HG03575 (cell line): ENCODE measurements around the gene SLX4IP.
"Not testable (repeated sequence)": the region's sequence is repeated elsewhere in the genome, so short reads cannot be mapped to it uniquely, and the experiment has no call there.

ENCODE experiments used
- ATAC-seq: cut with Tn5 transposase; IDR thresholded peaks from one replicate; pipeline ENCODE4 v1.9.1; 2021; ENCODE audit not compliant: unreplicated experiment, insufficient number of reproducible peaks, low FRiP score; ENCODE audit errors: extremely low read depth

The SLX4IP gene

GRCh38 chr20:10578607-10579006, 143.5 kb downstream of the SLX4IP start:
- ATAC-seq, result no peak

GRCh38 chr20:10579942-10580341, 144.8 kb downstream of the SLX4IP start:
- no peak for ATAC-seq

- ATAC-seq, result no peak
Observed at GRCh38 chr20:10580700-10581099, 145.6 kb downstream of the SLX4IP start.

- no peak for ATAC-seq
Observed at GRCh38 chr20:10581823-10582222, 146.7 kb downstream of the SLX4IP start.

DNA sequence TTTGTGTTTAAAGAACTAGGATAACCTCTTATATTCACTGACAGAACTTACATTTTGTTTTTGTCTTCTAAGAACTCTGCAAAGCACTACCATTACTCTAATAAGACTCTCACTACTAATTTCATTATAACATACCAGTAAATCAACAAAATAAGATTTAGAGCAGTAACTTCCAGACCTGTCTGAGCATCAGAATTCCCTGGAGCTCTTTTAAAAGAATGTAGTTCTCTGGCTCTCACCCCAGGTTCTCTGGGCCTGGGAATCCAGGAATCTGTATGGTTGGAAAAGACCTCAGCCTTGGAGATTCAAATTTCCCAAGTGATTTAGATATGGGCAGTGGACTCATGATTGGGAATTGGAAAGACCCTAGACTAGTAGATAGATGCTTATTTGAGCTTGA, 149.3 kb downstream of the SLX4IP start:
- ATAC-seq, result no peak

DNA sequence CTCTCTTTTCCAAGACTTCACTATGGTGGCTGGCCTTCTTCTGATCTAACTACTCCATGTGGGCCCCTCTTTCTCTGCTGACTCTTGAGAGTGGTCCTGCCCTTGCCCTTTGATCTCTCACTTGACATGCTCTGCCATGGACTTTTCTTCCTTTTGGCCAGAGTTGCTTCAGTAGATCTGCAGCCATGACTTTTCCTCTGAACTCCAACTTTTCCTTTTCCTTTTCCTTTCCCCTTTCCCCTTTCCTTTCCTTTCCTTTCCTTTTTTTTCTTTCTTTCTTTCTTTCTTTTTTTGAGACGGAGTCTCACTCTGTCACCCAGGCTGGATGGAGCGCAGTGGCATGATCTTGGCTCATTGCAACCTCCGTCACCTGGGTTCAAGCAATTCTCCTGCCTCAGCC, 150.2 kb downstream of the SLX4IP start:
- no peak for ATAC-seq

- ATAC-seq, result no peak
Observed at GRCh38 chr20:10586296-10586695, 151.2 kb downstream of the SLX4IP start.

GRCh38 chr20:10590446-10590845, 155.3 kb downstream of the SLX4IP start:
- not testable (repeated sequence) for ATAC-seq

- ATAC-seq, result no peak
Observed at GRCh38 chr20:10590950-10591671, 156.0 kb downstream of the SLX4IP start.

- no peak for ATAC-seq
Observed at GRCh38 chr20:10591946-10592521, 156.9 kb downstream of the SLX4IP start.

DNA sequence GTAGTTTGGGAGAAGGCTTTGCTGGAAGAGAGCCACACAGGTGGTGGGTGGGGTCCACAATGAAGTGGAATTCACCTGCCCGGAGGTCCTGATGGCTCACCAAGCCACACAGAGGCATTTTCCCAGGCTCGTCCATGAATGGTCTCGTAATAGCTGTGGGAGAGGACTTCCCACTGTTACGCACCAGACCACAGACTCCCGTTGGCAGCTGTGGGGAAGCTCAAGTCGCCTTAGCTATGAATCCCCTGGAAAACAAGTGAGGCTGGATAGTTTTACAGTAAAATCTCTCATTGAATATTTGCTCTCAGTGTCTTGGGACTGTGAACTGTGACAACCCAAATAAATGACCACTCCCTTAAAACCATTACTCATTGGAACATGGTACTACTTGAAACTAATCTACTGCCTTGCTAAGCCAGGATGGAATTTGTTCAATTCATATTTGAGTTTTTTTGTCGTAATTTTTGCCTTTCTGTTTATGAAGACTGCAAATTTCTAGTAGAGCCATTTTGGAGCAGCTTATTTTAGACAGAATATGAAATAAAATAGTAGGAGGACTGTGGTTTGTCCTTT, 159.3 kb downstream of the SLX4IP start:
- no peak for ATAC-seq

GRCh38 chr20:10595266-10595665, 160.2 kb downstream of the SLX4IP start:
- no peak for ATAC-seq

- no peak for ATAC-seq
Observed at GRCh38 chr20:10595985-10596384, 160.9 kb downstream of the SLX4IP start.

DNA sequence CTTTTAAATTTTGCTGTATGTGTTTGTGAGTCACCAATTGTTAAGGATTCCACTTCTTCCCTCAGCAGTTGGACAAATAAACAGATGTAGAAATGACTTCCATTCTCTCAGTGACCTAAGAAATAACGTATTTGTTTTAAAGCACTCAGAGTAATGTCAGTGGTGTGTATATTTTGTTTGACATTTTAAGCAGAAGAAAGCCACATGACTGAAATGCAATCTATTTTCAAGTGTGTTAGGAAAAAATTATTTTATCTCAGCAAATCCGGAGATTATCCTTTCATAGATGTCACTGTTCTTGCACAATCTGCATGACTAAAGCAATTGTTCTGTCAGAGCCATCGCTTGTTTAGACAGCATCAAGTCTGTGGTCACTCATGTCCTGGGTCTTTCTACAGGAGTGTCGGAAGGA, 161.6 kb downstream of the SLX4IP start:
- no peak for ATAC-seq

DNA sequence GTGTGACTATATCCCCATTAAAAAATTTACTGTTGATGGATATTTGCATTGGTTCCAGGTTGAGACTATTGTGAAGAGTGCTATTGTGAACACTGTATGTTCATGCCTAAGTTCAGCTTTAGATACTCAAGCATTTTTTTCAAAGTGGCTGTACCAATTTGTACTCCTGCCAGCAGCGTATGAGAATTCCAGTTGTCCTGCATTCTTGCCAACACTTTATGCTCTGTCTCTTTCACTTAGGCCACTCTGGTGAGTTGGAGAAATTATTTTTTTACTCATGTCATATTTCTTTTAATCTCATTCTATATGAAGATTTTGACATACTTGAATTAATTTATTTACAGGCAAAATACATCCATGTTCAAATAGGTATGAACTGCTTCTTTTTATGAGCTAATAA, 162.5 kb downstream of the SLX4IP start:
- ATAC-seq, result no peak

DNA sequence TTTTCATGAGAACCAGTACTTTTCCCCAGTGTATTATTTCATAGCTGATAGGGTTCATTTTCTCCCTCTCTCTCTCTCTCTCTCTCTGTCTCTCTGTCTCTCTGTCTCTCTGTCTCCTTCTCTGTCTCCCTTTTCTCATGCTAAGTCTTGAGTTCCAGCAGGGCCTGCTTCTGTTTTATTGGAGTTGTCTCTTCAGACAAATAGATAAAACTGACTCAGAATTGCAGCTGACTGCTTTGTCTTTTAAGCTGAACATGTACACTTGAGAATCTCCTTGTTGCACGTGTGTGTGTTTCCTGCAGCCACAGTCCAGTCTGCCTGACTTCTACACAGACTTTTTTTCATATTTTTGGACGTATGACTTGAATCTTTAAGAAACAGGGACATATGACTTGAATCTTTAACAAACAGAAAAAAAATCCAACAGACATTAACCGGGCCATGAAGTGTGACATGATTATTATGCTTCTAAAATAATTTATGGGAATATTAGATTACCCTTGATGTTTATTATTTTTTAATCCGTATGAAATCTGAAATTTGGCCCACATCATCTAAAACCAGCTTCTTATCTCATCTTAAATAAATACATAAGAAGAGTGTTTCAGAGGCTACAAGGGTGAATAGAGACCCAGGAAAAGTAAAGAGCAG, 167.2 kb downstream of the SLX4IP start:
- no peak for ATAC-seq

GRCh38 chr20:10603378-10603777, 168.3 kb downstream of the SLX4IP start:
- ATAC-seq, result no peak

- ATAC-seq, result no peak
Observed at GRCh38 chr20:10603971-10604864, 169.1 kb downstream of the SLX4IP start.

- no peak for ATAC-seq
Observed at GRCh38 chr20:10604865-10605440, 169.8 kb downstream of the SLX4IP start.
